H1 (cell line): ENCODE results near the gene LCAT. TPM values are rescaled to one million over a fixed set of nuclear protein-coding genes. Genes with fewer than 3 reads are reported as not detected.

Experiments used
- CTCF ChIA-PET: fragments of 300-600 bp; sonication (Branson Sonifier 250); formaldehyde crosslinking; loops from one replicate; lab custom pipeline; 2021; ENCODE audit not compliant: partially characterized antibody; lab: Charles Lee
- POLR2A ChIA-PET: fragments of 300-600 bp; sonication (Branson Sonifier 250); formaldehyde crosslinking; loops from one replicate; lab custom pipeline; 2021; ENCODE audit warnings: inconsistent platforms; ENCODE audit not compliant: partially characterized antibody; lab: Charles Lee
- DNase-seq, 2 experiments: peaks; one replicate each; pipeline versions ENCODE4 v3.0.0 to v3.0.0-alpha.2; 2010 to 2022; ENCODE audit warnings: low spot score in 2 of 2, low read depth in 1 of 2, mixed read lengths in 1 of 2
- FAIRE-seq: peaks from 2 replicates; lab custom pipeline; 2011; peaks lifted over from hg19 to GRCh38; lab: Jason Lieb, UNC
- H2AFZ ChIP-seq: 2 replicates; pipeline ENCODE4 v1.8.1; 2012; ENCODE audit warnings: low read length, inconsistent platforms
- H2AK5ac ChIP-seq: 2 replicates; pipeline ENCODE4 v1.6.1; 2013; ENCODE audit warnings: low read depth, low read length
- H2BK120ac ChIP-seq: replicated peaks from 2 replicates; pipeline ENCODE3; 2013; ENCODE audit warnings: low read depth, low read length, inconsistent platforms
- H2BK12ac ChIP-seq: 2 replicates; pipeline ENCODE4 v1.6.1; 2013; ENCODE audit warnings: low read depth, low read length
- H2BK15ac ChIP-seq: 2 replicates; pipeline ENCODE4 v1.6.1; 2013; ENCODE audit warnings: low read length
- H2BK20ac ChIP-seq: 2 replicates; pipeline ENCODE4 v1.6.1; 2013; ENCODE audit warnings: low read length
- H2BK5ac ChIP-seq: 2 replicates; pipeline ENCODE4 v1.6.1; 2013; ENCODE audit warnings: low read depth, low read length
- H3K14ac ChIP-seq: 2 replicates; pipeline ENCODE4 v1.6.1; 2013; ENCODE audit warnings: inconsistent platforms; ENCODE audit not compliant: insufficient read length
- H3K18ac ChIP-seq: 2 replicates; pipeline ENCODE4 v1.6.1; 2013; ENCODE audit warnings: low read length; ENCODE audit errors: extremely low read depth
- H3K23ac ChIP-seq: 2 replicates; pipeline ENCODE4 v1.6.1; 2013; ENCODE audit warnings: inconsistent platforms; ENCODE audit not compliant: insufficient read length
- H3K23me2 ChIP-seq: 2 replicates; pipeline ENCODE4 v1.6.1; 2013; ENCODE audit warnings: low read depth, low read length
- H3K27ac ChIP-seq: 2 replicates; pipeline ENCODE4 v1.6.1; 2011; ENCODE audit warnings: low read depth, low read length, inconsistent platforms
- H3K27me3 ChIP-seq, 4 experiments: replicated peaks in 1 of 4; 1 replicate in 1 of 4; 2 replicates in 3 of 4; pipeline versions ENCODE4 v1.6.1 to v1.8.1; 2011 to 2013; ENCODE audit warnings: low read length in 3 of 4, mild to moderate bottlenecking in 3 of 4, inconsistent platforms in 2 of 4, mixed read lengths in 2 of 4, moderate library complexity in 1 of 4; ENCODE audit not compliant: control insufficient read depth in 3 of 4, insufficient read depth in 3 of 4; ENCODE audit errors: extremely low read depth in 1 of 4
- H3K36me3 ChIP-seq, 4 experiments: 2 replicates each; pipeline versions ENCODE4 v1.6.1 to v1.8.1; 2011 to 2013; ENCODE audit warnings: mild to moderate bottlenecking in 4 of 4, low read length in 3 of 4, moderate library complexity in 2 of 4, control low read depth in 1 of 4, inconsistent platforms in 1 of 4; ENCODE audit not compliant: insufficient read depth in 4 of 4, control insufficient read depth in 2 of 4
- H3K4ac ChIP-seq: replicated peaks from 2 replicates; pipeline ENCODE3; 2013; ENCODE audit warnings: low read length, low read depth, mixed read lengths, inconsistent platforms; ENCODE audit not compliant: insufficient read length
- H3K4me1 ChIP-seq, 4 experiments: replicated peaks in 1 of 4; 1 replicate in 1 of 4; 2 replicates in 3 of 4; pipeline versions ENCODE4 v1.6.1 to v1.8.1; 2011 to 2013; ENCODE audit warnings: low read length in 3 of 4, inconsistent platforms in 2 of 4, mixed read lengths in 1 of 4; ENCODE audit not compliant: insufficient read depth in 4 of 4, control insufficient read depth in 3 of 4
- H3K4me2 ChIP-seq, 2 experiments: 2 replicates each; pipeline versions ENCODE4 v1.6.1 to v1.8.1; 2011 to 2013; ENCODE audit warnings: low read depth in 2 of 2, low read length in 2 of 2, control low read depth in 1 of 2, inconsistent platforms in 1 of 2, mild to moderate bottlenecking in 1 of 2; ENCODE audit not compliant: insufficient read depth in 1 of 2
- H3K4me3 ChIP-seq, 4 experiments: fragments of 200-600, 300-600 bp in 1 of 4; sonication (generic), shearing (Covaris generic), sonication (Bioruptor Twin) in 1 of 4; 2 replicates each; pipeline versions ENCODE4 v1.5.1 to v1.8.1; 2011 to 2016; ENCODE audit warnings: low read length in 4 of 4, low read depth in 3 of 4, control low read depth in 2 of 4, inconsistent platforms in 2 of 4, mild to moderate bottlenecking in 2 of 4, mixed read lengths in 1 of 4, moderate library complexity in 1 of 4; ENCODE audit not compliant: insufficient read depth in 2 of 4; ENCODE audit errors: extremely low read depth in 1 of 4
- H3K56ac ChIP-seq: replicated peaks from 2 replicates; pipeline ENCODE3; 2013; ENCODE audit warnings: low read depth, mild to moderate bottlenecking, mixed read lengths, low read length, inconsistent platforms; ENCODE audit not compliant: insufficient read length
- H3K79me1 ChIP-seq: 2 replicates; pipeline ENCODE4 v1.6.1; 2013; ENCODE audit warnings: low read depth, low read length, control low read depth
- H3K79me2 ChIP-seq, 2 experiments: 2 replicates each; pipeline versions ENCODE4 v1.6.1 to v1.8.1; 2012 to 2013; ENCODE audit warnings: low read length in 2 of 2, mild to moderate bottlenecking in 2 of 2, inconsistent platforms in 1 of 2; ENCODE audit not compliant: insufficient read depth in 2 of 2, control insufficient read depth in 1 of 2
- H3K9ac ChIP-seq, 4 experiments: replicated peaks in 1 of 4; 1 replicate in 1 of 4; 2 replicates in 3 of 4; pipeline versions ENCODE4 v1.6.1 to v1.8.1; 2011 to 2013; ENCODE audit warnings: low read depth in 3 of 4, low read length in 3 of 4, control low read depth in 2 of 4, mild to moderate bottlenecking in 2 of 4, moderate library complexity in 2 of 4, inconsistent platforms in 1 of 4; ENCODE audit errors: extremely low read depth in 1 of 4
- H3K9me3 ChIP-seq, 2 experiments: 2 replicates each; pipeline versions ENCODE4 v1.6.1 to v1.8.1; 2012 to 2013; ENCODE audit warnings: mild to moderate bottlenecking in 2 of 2, moderate library complexity in 2 of 2, control low read depth in 1 of 2, inconsistent platforms in 1 of 2, low read depth in 1 of 2, low read length in 1 of 2, mixed read lengths in 1 of 2; ENCODE audit not compliant: insufficient read depth in 2 of 2
- H4K20me1 ChIP-seq, 2 experiments: replicated peaks in 1 of 2; 2 replicates each; pipeline versions ENCODE3 to v1.8.1; 2011 to 2013; ENCODE audit warnings: inconsistent platforms in 2 of 2, low read length in 2 of 2, mild to moderate bottlenecking in 1 of 2; ENCODE audit not compliant: insufficient read depth in 2 of 2, control insufficient read depth in 1 of 2
- H4K5ac ChIP-seq: 2 replicates; pipeline ENCODE4 v1.6.1; 2013; ENCODE audit warnings: low read length, low read depth, mixed read lengths, inconsistent platforms; ENCODE audit not compliant: insufficient read length
- H4K8ac ChIP-seq: 2 replicates; pipeline ENCODE4 v1.8.0; 2013; ENCODE audit warnings: mild to moderate bottlenecking, moderate library complexity, low read length, inconsistent platforms; ENCODE audit not compliant: insufficient read depth; ENCODE audit errors: extremely low read depth
- H4K91ac ChIP-seq: replicated peaks from 2 replicates; pipeline ENCODE3; 2013; ENCODE audit warnings: low read length, mixed read lengths, inconsistent platforms; ENCODE audit not compliant: insufficient read length
- BACH1 ChIP-seq: IDR thresholded peaks from 2 replicates; pipeline ENCODE4 v1.6.1; 2012; ENCODE audit warnings: low read length, improper control_type of control experiment
- JUN ChIP-seq: IDR thresholded peaks from 2 replicates; pipeline ENCODE4 v1.6.1; 2011; ENCODE audit warnings: low read depth, mild to moderate bottlenecking, improper control_type of control experiment, low read length
- RAD21 ChIP-seq, 2 experiments: IDR thresholded peaks in 1 of 2; conservative IDR thresholded peaks in 1 of 2; 2 replicates each; pipeline ENCODE4 v1.6.1; 2011; ENCODE audit warnings: low read depth in 2 of 2, low read length in 2 of 2, improper control_type of control experiment in 1 of 2, inconsistent platforms in 1 of 2, mild to moderate bottlenecking in 1 of 2, moderate library complexity in 1 of 2
- WGBS, 2 experiments: shearing (Covaris generic) in 1 of 2; methylation state at CpG; one replicate each; pipeline versions ENCODE4 v1.1.6 to v1.1.7; 2013 to 2015; ENCODE audit warnings: low lambda C conversion rate in 2 of 2, mixed read lengths in 2 of 2, inconsistent platforms in 1 of 2, low coverage in 1 of 2, missing lambda C conversion rate in 1 of 2; ENCODE audit not compliant: insufficient replicate concordance in 2 of 2, insufficient coverage in 1 of 2, insufficient read length in 1 of 2; ENCODE audit errors: extremely low coverage in 1 of 2, missing lambda C conversion rate in 1 of 2; 5-methylcytosine and 5-hydroxymethylcytosine counted together
- polyA plus RNA-seq, 7 experiments: library from polyadenylated mRNA; depleted of rRNA in 3 of 7; stranded (reverse) in 5 of 7; unstranded in 2 of 7; fragments of >200 nt in 5 of 7; fragments of 200-250 nt in 2 of 7; gene quantifications; 1 replicate in 5 of 7; 2 replicates in 1 of 7; 4 replicates in 1 of 7; pipeline versions ENCODE4 v1.2.1 to v1.2.3, GENCODE V29; 2011 to 2013; ENCODE audit warnings: missing spikeins in 2 of 7, mixed read lengths in 2 of 7
- total RNA-seq: library from RNA; stranded (reverse); fragmentation: NEBNext Ultra II Directional; extraction: Animal tissue kit (Norgen Biotek cat#: 25700); gene quantifications from 2 replicates; pipeline ENCODE4 v1.2.1, GENCODE V29; 2021

Gene LCAT
- total and polyA plus RNA-seq, 2 of the 8 experiments (the other 6 are each of a cell fraction or from before 2014, with no cell fraction given), result 9.4 to 19.6 TPM

DNA sequence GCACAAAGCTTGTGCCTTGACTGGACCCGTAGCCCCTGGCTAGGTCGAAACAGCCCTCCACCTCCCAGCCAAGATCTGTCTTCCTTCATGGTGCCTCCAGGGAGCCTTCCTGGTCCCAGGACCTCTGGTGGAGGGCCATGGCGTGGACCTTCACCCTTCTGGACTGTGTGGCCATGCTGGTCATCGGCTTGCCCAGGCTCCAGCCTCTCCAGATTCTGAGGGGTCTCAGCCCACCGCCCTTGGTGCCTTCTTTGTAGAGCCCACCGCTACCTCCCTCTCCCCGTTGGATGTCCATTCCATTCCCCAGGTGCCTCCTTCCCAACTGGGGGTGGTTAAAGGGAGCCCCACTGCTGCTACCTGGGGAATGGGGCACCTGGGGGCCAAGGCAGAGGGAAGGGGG is 15.8 kb downstream of the LCAT start:
- H4K20me1 ChIP-seq, result peaks cover 7 to 27% of the 10 kb centered on the region in 2 experiments
- TF ChIP-seq RAD21 (IDR thresholded peaks at IDR 0.05 in 1 of 2, conservative IDR thresholded peaks at IDR 0.05 in 1 of 2; ENCODE audit: low read depth in 2 of 2, low read length in 2 of 2), result no peak
- no peak for TF ChIP-seq JUN
- no peak for TF ChIP-seq BACH1

More for the DNA sequence above, 15.8 kb downstream of the LCAT start:
- Histone ChIP-seq H3K4me3 (no peak overlapping the region), H3K36me3 (no peaks in the 10 kb centered on the region; a peak in 2 of 8 replicates), H3K4me2 (no peak overlapping the region), H2BK20ac (no peak overlapping the region), H3K4me1 (peaks cover 0 to 8% (median 4%) of the 10 kb centered on the region in 4 experiments; a peak in 5 of 7 replicates), H4K91ac (no peak overlapping the region), H3K79me1 (no peaks in the 10 kb centered on the region), H3K27me3 (no peaks in the 10 kb centered on the region), H2BK120ac (no peak overlapping the region), H3K14ac (no peak overlapping the region), H4K8ac (no peak overlapping the region), H3K23me2 (no peaks in the 10 kb centered on the region), H2AFZ (no peak overlapping the region), H3K4ac (no peak overlapping the region), H3K9me3 (no peaks in the 10 kb centered on the region), H2BK12ac (no peak overlapping the region), H3K27ac (no peak overlapping the region), H3K9ac (no peak overlapping the region), H4K5ac (no peak overlapping the region), H3K79me2 (no peaks in the 10 kb centered on the region), H3K18ac (no peak overlapping the region), H2BK15ac (no peak overlapping the region), H3K23ac (no peak overlapping the region), H3K56ac (no peak overlapping the region), H2BK5ac (no peak overlapping the region), H2AK5ac (no peak overlapping the region)
- FAIRE-seq, result no peak
- WGBS, 2 experiments, result 87% methylated on average over 7 of the region's 7 CpGs; no CpG with 5 or more reads in 1 of the 2 experiments
- CTCF ChIA-PET, result interaction anchor here (0.9 to 27.1 kb wide), 15 partner anchors 8 to 408 kb away, joined by 3 to 623 read pairs (median 6); partner anchors contain the start of genes EDC4, NRN1L and PSKH1
- no peak for DNase-seq
- POLR2A ChIA-PET, result interaction anchor here (1.3 to 7.5 kb wide), 4 partner anchors 7 to 44 kb away, joined by 4 to 43 read pairs (median 28); partner anchors contain the start of genes LCAT, NRN1L and PSMB10
